ENCODE results near the gene CBX6.
A peak's percentile ranks its signal among the peaks of the same experiment; 100 is the strongest.

CBX6 gene

GRCh38 chr22:38844315-38845003, 27.6 kb downstream of the CBX6 start:
- no peak overlapping the region for H3K4me3 ChIP-seq (ENCODE audit: low read length)
- DNase-seq (ENCODE audit: low read depth): no peak
- TF ChIP-seq CTCF (IDR thresholded peaks at IDR 0.05; ENCODE audit: insufficient read depth, low read depth, low read length, missing control alignments): no peak

- no peak for TF ChIP-seq CTCF (IDR thresholded peaks at IDR 0.05; ENCODE audit: insufficient read depth, low read depth, low read length, missing control alignments)
- peak; percentile 52 for DNase-seq (ENCODE audit: low read depth)
Observed at GRCh38 chr22:38843657-38844314, 28.2 kb downstream of the CBX6 start, which contains the start of gene NPTXR. TSS of gene NPTXR (minus strand) at chr22:38844028.

GRCh38 chr22:38843201-38843656, 28.8 kb downstream of the CBX6 start:
- H3K4me3 ChIP-seq (ENCODE audit: low read length): no peak overlapping the region
- peak; percentile 63 for DNase-seq (ENCODE audit: low read depth)
- peak; percentile 14 for TF ChIP-seq CTCF (IDR thresholded peaks at IDR 0.05; ENCODE audit: insufficient read depth, low read depth, low read length, missing control alignments)

More at GRCh38 chr22:38843657-38844314, 28.2 kb downstream of the CBX6 start, which contains the start of gene NPTXR:
- H3K4me3 ChIP-seq (ENCODE audit: low read length): no peak within 1 kb of the TSS

- TF ChIP-seq CTCF (IDR thresholded peaks at IDR 0.05; ENCODE audit: insufficient read depth, low read depth, low read length, missing control alignments): no peak
- no peak for DNase-seq (ENCODE audit: low read depth)
Observed at GRCh38 chr22:38842512-38843200, 29.4 kb downstream of the CBX6 start.

GRCh38 chr22:38841635-38842034, 30.4 kb downstream of the CBX6 start:
- H3K4me3 ChIP-seq (ENCODE audit: low read length): no peak overlapping the region
- TF ChIP-seq CTCF (IDR thresholded peaks at IDR 0.05; ENCODE audit: insufficient read depth, low read depth, low read length, missing control alignments): no peak
- no peak for DNase-seq (ENCODE audit: low read depth)

More at GRCh38 chr22:38842512-38843200, 29.4 kb downstream of the CBX6 start:
- no peak overlapping the region for H3K4me3 ChIP-seq (ENCODE audit: low read length)

- no peak for TF ChIP-seq CTCF (IDR thresholded peaks at IDR 0.05; ENCODE audit: insufficient read depth, low read depth, low read length, missing control alignments)
- no peak for DNase-seq (ENCODE audit: low read depth)
- H3K4me3 ChIP-seq (ENCODE audit: low read length): no peak overlapping the region
Observed at GRCh38 chr22:38841211-38841610, 30.8 kb downstream of the CBX6 start.
